HCEC 1CT (cell line): ENCODE results near the gene ELOVL6.
"Not testable (repeated sequence)": the region's sequence is repeated elsewhere in the genome, so short reads cannot be mapped to it uniquely, and the experiment has no call there.

Source experiments
- DNase-seq: peaks from one replicate; pipeline ENCODE4 v3.0.0-alpha.2; 2017

Gene ELOVL6, protein sequence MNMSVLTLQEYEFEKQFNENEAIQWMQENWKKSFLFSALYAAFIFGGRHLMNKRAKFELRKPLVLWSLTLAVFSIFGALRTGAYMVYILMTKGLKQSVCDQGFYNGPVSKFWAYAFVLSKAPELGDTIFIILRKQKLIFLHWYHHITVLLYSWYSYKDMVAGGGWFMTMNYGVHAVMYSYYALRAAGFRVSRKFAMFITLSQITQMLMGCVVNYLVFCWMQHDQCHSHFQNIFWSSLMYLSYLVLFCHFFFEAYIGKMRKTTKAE

DNA sequence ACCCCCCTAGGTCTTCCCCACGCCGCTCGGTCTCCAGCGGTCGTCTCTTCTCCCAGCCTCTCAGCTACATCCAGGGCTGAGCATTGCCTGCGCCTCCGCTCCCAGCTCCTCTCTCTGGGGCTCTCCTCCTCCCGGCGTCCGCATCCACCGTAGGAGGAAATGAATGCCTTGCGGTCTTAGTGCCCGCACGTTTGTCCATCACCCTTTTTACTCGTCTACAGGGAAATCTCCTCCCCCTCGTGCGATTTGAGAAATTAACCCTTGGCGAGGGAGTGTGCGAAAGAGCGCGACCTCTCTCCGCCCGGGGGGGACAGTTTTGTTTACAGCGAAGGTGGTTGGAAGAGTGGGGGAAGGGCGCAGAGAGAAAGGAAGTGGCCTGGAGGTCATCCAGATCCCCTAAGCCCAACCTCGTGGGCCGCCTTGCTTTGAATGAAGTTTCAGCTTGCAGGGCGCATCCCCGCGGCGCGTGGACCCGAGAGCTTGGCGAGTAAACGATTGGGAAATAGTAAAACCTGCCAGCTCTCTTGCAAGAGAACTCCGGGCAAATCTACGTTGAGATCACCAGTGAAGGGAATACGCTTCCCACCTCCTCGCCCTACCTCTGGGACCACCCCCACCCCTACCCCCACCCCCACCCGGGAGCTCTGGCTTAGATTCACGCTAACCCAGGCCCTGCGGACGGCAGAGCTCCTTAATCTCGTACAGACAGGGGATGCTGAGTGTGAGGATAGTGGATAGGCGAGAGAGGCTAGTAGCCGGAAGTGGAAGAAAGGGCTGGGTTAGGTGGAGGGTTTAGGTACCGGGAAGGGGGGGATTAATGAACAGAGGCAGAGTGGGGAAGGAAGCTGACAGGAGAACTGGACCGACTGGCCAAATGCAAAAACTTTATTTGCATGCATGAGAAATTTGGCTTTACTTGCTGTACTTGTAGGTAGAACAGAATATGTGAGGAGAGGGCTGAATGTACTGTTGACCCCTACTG, at the start of gene ELOVL6:
ELOVL6 (minus strand) TSS at position 181 of the 982 bp plus-strand sequence. CDS start 280 bp downstream, outside the sequence.
- DNase-seq = peak; percentile 76

DNA sequence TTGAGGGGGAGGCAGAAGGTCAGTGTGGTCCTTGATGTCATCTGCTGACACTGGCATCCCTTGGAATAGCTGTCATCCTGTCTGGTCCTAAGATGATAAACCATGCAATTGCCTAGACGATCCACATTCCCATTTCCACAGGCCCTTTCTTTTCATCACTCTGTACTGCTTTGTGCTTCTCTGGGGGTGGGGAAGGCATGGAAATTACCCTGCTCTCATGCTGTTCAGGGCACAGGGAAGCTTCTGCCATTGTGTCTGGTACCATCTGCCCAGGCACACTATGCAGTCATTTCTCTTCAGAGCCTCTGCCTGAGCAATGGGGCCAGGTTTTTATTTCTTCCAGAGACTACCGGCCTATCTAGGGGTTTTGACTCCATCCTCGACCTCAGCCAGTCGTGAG, 49.7 kb upstream of the ELOVL6 start:
- no peak for DNase-seq

DNA sequence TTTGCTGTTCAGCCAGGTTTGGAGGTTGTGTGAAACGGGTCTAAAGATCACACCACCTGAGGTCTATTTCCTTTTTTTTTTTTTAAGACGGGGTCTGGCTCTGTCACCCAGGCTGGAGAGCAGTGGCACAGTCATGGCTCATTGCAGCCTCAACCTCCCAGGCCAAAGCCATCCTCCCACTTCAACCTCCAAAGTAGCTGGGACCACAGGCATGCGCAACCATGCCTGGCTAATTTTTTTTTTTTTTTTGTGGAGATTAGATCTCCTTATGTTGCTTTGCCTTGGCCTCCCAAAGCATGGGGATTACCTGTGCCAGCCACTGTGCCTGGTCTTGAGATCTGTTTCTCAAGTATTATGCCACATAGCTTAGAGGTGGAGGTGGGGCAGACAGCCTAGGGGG, 49.2 kb upstream of the ELOVL6 start:
- DNase-seq = no peak

DNA sequence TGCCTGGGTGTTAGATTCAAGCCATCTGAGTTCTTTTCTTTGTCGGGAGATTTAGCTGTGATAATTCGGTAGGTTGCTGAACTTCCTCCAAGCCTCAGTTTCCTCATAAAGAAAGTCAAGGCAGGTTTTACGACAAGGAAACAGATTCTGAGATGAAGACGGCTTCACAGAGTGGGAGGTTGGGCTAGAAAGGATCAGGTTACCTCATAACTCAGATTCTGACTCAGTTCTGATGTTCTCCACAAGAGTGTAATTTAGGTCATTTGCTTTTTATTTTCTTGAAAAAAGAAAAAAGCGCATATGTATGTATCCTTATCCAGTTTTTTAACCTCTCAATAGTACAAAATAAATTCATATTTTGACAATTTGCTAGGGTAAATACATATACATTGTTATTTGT, 47.2 kb upstream of the ELOVL6 start:
- peak; percentile 33 for DNase-seq

DNA sequence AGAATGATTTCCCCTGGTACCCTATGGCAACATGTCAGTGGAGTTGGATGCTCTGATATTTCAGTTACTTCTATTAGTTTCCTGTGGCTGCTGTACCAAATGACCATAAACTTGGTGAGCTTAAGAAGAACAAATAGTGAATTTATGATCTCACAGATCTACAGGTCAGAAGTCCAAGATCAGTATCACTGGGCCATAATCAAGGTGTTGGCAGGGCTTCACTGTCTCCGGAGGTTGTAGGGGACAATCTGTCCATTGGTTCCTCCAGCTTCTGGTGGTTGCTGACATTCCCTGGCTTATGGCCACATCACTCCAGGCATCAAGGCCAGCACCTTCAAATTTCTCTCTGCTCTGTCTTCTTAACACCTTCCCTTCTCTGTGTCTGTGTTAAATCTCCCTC, 37.9 kb upstream of the ELOVL6 start:
- no peak for DNase-seq

DNA sequence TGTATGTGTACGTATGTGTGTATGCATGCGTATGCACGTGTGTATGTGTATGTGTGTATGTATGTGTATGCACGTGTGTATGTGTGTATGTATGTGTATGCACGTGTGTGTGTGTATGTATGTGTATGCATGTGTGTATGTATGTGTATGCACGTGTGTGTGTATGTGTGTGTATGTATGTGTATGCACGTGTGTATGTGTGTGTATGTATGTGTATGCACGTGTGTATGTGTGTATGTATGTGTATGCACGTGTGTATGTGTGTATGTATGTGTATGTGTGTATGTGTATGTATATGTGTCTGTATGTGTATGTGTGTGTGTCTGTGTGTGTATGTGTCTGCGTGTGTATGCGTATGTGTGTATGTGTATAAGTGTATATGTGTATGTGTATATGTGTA, 35.2 kb upstream of the ELOVL6 start:
- DNase-seq = not testable (repeated sequence)

DNA sequence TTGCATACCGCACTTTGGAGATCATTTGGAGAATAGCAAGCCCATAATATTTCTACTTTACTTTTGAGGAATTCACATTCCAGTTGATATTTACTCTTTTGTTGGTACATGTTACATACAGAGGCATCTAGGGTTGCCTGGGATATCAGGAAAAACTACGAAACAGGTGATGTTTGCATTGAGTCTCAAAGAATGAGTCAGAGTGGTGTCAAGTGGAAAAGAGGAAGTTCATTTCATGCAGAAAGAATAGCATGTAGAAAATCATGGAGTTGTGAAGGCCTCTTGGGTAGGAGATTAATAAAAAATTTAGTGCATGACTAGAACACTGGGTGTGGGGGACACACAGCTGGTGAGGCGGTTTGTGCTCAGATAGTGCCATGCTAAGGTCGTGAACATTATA, 33.5 kb upstream of the ELOVL6 start:
- DNase-seq = no peak

DNA sequence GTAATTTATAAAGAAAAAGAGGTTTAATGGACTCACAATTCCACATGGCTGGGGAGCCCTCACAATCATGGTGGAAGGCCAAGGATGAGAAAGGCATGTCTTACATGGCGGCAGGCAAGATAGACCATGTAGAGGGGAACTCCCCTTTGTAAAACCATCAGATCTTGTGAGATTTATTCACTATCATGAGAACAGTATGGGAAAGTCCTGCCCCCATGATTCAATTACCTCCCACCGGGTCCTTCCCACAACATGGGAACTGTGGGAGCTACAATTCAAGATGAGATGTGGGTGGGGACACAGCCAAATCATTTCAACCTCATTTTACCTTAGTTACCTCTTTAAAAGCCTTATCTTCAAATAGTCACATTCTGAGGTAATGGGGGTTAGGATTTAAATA, 30.9 kb upstream of the ELOVL6 start:
- DNase-seq = no peak

DNA sequence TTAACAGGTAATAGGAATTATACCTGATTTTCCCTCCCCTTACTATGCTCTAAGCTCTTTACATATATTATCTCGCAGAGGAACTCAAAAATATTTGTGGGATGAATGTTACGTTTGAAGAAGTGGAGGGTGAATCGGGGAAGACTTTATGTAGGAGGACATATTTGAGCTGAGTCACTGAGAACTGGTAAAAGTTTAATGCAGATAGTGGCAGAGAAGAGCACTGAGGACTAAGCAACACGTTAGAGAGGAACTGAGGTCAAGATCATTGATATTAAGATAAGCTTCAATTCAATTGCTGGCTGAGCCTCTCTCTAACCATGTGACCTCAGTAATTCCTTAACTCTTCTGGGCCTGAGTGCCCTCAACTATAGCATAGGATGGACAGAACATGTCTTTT, 26.4 kb upstream of the ELOVL6 start:
- DNase-seq = no peak

DNA sequence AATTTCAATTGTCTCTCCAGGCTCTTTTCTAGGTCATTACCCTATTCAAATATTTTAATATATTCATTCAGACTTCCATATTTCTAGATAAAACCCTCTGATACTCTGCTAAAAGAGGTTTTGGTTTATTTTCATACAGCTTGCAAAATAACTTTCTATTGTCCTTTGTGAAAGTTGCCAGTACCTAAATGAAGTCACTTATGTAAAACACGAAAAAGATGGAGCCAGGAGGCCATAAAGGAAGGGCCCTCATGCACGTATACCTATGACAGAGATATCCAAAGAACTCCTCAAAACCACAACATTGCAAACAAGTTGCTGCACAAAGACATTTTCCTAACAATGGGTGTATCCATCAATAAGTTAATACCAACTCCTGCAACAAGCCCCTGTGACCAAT, 25.7 kb upstream of the ELOVL6 start:
- no peak for DNase-seq

DNA sequence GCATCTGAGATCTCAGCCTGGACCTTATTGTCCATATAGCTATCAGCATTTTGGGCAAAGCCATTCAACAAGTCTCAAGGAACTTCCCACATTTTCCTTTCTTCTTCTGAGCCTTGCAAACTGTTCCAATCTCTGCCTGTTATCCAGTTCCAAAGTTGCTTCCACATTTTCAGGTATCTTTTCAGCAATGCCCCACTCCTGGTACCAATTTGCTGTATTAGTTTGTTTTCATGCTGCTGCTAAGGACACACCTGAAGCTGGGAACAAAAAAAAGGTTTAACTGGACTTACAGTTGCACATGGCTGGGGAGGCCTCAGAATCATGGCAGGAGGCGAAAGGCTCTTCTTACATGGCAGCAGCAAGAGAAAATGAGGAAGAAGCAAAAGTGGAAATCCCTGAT, 20.5 kb upstream of the ELOVL6 start:
- DNase-seq = not testable (repeated sequence)

DNA sequence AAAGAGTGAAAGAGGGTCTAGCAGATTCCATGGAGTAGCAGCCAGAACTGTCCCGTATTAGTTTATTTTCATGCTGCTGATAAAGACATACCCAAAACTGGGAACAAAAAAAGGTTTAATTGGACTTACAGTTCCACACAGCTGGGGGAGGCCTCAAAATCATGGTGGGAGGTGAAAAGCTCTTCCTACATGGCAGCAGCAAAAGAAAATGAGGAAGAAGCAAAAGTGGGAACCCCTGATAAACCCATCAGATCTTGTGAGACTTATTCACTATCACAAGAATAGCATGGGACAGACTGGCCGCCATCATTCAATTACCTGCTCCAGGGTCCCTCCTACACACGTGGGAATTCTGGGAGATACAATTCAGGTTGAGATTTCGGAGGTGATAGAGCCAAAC, 18.8 kb upstream of the ELOVL6 start:
- DNase-seq = not testable (repeated sequence)

DNA sequence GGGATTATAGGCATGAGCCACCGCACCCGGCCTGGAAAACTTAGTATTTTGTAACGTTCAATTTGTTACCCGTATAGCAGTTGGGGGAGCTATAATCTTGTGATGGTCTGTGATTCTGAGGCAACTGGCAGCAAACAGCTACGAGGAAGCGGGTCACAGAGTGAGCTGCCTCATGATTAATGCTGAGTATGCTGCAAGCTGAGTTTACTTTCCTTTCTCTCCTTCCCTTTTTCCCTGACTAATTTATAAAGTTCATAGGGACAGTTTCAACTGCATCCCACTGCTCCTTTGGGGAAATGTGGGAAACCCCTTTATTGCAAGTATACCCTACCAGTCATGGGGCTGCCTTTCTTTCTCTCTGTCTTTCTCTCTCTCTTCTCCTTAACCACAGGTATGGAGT, 17.7 kb upstream of the ELOVL6 start:
- no peak for DNase-seq

DNA sequence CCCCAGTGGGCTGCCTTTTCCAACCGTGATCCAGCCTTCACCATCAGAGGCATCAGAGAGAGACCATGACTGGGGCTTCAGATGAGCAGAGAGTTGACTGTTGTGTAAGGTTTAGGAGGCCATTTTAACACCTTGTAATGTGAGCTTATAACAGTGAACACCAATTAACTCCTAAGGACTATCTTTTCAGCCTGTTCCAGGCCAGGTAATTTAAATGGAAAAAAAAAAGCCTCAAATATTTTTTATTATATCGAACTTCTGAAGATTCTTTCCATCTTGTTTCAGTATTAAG, 13.3 kb upstream of the ELOVL6 start:
- no peak for DNase-seq

DNA sequence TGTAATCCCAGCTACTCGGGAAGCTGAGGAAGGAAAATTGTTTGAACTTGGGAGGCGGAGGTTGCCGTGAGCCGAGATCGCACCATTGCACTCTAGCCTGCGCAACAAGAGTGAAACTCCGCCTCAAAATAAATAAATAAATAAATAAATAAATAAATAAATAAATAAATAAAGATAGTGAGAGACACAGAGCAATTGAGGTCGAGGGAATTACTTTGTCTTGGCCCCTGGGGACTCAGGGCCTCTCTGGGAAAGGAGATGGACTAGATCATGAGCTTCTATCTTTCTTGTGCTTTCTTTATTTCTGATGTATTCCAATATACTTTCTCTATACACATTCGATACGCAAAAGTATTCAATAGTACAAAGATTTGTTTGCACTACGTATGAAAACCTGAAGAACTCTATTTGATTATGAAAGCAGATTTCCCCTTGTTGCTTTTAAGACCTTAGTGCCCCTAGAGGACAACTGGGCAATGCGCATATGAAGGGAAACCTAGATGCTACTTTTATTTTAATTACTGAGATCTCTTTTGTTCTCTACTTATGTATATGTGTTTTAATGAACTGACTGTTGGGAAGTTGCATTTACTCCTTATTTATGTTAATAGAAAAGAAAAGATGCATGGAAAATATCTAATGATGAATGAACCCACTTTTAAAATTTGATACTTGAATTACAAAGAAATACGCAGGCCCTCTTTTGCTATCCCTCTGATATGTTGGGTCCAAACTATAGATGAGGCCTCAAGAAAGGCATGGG, 12.8 kb upstream of the ELOVL6 start:
- peak; percentile 39 for DNase-seq

DNA sequence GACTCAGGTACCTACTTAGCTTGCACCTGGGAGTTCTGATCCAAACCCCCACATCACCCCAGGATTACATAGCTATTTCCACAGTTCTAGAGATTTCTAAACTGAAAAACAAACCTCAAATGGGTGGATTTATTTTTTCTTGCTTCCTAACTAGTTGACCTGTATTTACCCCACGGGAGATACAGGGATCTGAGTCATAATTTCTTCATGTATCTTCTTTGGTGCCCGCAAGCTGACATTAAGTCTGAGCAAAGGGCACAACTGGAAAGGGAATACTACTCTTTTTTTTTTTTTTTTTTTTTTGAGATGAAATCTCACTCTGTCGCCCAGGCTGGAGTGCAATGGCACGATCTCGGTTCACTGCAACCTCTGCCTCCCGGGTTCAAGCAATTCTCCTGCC, 10.0 kb upstream of the ELOVL6 start:
- DNase-seq = no peak

DNA sequence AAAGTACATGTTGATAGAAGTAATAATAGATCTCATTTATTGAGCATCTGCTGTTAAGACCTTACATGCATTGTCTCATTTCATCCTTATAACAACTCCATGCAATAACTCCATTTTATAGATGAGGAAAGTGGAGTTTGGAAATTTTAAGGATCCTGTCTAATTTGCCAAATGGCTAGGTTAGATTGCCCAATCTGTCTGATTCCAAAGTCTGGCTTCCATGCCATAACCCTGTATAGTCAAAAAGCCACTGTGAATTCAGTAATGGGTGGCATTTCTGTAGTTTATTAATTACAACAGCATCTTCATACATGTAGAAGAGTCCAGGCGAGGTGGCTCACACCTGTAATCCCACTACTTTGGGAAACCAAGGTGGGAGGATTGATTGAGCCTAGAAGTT, 8.8 kb upstream of the ELOVL6 start:
- no peak for DNase-seq

DNA sequence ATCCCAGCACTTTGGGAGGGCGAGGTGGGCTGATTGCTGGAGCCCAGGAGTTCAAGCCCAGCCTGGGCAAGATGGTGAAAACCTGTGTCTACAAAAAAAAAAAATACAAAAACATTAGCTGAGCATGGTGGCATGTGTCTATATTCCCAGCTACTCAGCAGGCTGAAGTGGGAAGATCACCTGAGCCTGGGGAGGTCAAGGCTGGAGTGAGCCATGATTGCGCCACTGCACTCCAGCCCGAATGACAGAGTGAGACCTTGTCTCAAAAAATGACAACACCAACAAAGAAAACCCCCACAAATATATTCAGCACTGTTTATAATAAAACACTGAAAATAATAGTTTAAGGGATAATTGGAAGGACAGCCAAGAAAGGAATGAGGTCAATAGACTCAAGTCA, 3.6 kb upstream of the ELOVL6 start:
- DNase-seq = no peak

DNA sequence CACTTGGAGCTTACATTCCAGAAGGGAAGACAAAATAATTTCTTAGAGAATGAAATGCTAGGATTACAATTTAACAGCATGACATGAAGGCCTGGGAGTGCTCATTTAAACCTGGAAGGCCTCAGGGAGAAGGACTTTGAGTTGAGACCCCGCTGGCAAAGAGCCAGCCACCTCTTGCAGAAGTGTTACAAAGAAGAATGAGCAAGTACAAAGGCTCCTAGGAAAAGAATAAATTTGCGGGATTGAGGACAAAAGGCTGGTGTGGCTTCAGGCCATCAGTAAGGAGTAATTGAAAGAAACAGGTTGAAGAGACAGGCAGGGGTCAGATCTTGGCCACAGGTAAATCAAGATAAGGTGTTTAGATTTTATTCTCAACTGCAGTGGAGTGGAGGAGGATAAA, 3.1 kb upstream of the ELOVL6 start:
- no peak for DNase-seq

DNA sequence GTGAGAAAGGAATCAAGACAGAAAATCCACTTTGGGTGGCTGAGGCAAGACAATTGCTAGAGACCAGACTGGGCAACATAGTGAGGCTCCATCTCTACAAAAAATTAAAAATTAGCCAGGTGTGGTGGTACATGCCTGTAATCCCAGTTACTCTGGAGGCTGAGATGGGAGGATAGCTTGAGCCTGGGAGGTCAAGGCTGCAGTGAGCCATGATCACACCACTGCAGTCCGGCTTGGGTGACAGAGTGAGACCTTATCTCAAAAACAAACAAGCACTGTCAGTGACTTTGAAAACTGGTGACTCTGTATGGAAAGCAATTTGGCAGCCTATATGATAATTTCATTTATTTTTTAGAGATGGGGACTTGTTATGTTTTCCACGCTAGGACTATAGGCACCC, 2.3 kb upstream of the ELOVL6 start:
- no peak for DNase-seq

DNA sequence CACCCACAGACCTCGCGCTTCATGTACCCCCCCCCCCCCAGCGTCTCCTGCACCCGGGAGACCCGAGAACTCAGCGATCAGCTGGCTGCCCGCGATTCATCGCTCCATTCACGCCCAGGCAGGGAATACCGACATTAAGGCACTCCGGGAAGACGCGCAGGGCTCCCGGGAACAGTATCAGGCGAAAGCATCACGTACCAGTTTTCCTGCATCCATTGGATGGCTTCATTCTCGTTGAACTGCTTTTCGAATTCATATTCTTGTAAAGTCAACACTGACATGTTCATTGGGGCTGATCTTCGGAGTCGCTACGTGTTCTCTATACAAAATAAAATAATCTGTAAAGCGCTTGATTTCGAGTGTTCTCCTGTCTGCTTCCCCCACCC, 373 bp downstream of the ELOVL6 start:
- DNase-seq = peak; percentile 8

DNA sequence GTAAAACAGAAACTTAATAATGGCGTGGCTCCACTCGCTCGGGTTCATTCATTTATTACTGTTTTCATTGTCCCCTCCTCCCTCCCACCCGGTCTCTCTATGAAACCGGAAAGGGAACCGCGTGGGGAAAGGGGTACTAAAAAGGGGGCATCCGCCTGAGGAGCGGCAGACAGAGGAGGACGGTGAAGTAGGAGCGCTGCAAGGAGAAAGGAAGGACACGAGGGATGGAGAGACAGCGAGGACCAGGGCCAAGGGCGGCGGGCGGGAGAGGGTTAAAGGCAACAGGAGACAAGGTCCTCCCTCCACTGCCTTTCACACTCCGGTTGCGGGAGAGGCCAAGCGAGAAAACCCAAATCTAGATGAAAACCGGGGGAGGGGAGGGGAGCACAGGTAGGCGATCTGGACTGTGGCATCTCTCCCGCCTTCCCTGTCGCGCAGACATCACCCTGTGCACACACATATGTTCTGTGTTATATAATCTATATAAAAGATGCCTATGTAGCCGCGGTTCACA, 829 bp downstream of the ELOVL6 start:
- DNase-seq = no peak

DNA sequence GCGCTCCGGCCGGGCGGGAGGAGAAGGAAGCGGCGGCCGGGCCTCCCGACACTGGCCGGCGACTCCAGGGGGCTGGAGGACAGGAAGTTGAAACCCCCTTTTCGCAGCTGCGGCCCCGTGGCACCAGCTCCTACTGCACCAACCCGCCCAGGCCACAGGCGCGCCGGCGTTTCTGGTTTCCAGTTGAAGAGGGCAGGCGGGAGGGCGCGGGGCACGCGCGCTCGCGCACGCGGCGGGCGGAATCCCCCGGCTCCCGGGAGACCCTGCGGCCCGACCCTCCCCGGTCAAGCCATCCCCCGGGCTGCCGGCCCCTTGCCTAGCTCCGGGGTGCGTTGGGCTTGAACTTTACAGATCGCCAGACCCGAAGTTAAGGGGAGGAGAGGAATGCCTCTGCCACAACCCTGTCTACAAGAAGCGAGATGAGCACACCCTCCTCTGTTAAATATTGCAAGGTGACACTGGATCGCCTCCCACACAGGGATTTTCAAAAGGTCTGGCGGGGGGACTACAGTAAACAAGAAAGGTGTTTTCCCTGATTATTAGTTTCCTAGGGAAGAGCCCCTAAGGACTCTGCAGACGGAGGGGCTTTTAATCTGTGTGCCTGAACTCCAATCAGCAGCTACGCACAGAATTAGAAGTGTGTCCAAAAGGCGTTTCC, 1.4 kb downstream of the ELOVL6 start:
- DNase-seq = peak; percentile 3
